Left cardiac atrium (tissue), 4 donors: ENCODE data around the gene TUBA4B. TPM values are rescaled to one million over a fixed set of nuclear protein-coding genes. Genes with fewer than 3 reads are reported as not detected.

ENCODE experiments used
- ATAC-seq, 2 donors: fragments of 200-7000 bp; cut with Tn5 transposase; one replicate each; pipeline ENCODE4 v1.9.1; 2020; ENCODE audit warnings: mild to moderate bottlenecking in 2 of 2, moderate library complexity in 2 of 2
- DNase-seq: peaks from one replicate; pipeline ENCODE4 v3.0.0-alpha.2; 2020
- intact Hi-C, 2 donors: fragments of 100-400 bp; cut with DNase I; formaldehyde crosslinking; loops; one replicate each; pipeline versions ENCODE4 v1.14.1 to v1.15.1; 2022 to 2023
- total RNA-seq, 2 donors: library from RNA; stranded (reverse); fragmentation: NEBNext Ultra II Directional; extraction: Animal tissue kit (Norgen Biotek cat#: 25700); gene quantifications; one replicate each; pipeline ENCODE4 v1.2.1, GENCODE V29; 2021
- donor health status: DM: no; HTN: yes; CAD: no.
- donor health status: DM: no; HTN: yes; CAD: no; lungs with severe emphysema.
- donor health status: DM: yes; HTN: yes; CAD: no.
- donor health status: Dilated cardiomyopathy.

The TUBA4B gene
- total RNA-seq, 2 donors from 2014 or later = not detected

DNA sequence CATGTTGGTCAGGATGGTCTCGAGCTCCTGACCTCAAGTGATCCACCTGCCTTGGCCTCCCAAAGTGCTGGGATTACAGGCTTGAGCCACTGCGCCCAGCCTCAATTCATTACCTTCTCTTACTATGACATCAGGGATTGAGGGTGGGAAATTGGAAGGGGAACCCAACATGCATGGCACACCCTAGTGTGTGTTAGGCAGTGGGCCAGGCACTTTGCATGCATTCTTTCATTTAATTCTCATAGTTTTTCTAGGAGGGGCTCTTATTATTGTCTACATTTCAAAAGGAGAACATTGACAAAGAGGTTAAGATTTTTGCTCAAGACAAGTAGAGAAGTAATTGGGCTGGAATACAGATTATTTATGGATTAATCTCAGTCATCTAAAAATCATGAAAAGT is 15.3 kb downstream of the TUBA4B start:
- ATAC-seq (no peak), DNase-seq (no peak)
- intact Hi-C loops = no loop called here

DNA sequence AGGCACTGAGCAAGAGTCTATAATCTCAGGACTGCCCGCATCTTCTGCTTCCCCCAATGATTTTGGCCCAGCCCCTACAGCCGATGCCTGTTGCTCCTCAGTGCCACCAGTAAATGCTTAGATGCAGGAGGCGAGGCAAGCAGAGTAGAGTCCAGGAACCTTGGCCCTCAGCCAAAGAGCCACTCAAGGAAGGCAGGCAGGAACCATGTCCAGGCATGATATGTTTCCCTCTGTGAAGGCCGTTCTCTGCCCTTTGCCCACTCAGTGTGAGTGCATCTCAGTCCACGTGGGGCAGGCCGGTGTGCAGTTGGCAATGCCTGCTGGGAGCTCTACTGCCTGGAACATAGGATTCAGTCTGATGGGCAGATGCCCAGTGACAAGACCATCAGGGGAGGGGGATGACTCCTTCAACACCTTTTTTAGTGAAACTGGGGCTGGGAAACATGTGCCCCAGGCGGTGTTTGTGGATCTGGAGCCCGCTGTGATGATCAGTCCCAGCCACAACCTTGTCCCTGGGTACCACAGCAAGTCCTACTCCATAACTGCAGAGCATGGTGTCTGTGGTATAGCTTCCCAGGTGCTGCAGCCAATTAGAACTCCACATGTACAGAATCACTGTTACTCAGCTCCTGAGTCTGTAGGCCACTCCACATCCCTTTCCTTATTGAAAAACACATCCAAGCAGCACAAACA is 16.5 kb downstream of the TUBA4B start:
- peak; percentile 40 to 69 for ATAC-seq
- intact Hi-C loops = no loop called here
- no peak for DNase-seq

DNA sequence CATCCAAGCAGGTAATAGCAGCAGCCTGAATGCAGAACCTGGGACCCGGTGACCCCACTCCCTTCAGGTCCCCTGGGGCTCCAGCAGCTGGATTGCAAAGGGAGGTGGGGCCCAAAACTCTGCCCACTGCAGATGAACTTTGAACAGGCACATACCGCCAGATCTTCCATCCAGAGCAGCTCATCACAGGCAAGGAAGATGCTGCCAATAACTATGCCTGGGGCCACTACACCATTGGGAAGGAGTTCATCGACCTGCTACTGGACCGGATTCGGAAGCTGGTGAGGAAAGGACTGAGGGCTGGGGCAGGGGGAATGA is 17.0 kb downstream of the TUBA4B start:
- no peak for ATAC-seq
- no peak for DNase-seq
- intact Hi-C loops = no loop called here

DNA sequence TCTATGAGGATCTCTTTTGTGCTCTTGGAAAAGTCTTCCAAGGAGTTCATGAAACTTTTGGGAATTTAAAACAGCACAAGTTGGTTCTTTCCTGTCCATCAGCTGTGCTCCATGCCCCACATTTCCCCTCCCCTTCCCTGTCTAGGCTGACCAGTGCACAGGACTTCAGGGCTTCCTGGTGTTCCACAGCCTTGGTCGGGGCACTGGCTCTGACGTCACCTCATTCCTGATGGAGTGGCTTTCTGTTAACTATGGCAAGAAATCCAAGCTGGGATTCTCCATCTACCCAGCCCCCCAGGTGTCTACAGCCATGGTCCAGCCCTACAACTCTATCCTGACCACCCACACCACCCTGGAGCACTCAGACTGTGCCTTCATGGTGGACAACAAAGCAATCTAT is 18.0 kb downstream of the TUBA4B start:
- DNase-seq = no peak
- intact Hi-C loops = no loop called here
- no peak for ATAC-seq

DNA sequence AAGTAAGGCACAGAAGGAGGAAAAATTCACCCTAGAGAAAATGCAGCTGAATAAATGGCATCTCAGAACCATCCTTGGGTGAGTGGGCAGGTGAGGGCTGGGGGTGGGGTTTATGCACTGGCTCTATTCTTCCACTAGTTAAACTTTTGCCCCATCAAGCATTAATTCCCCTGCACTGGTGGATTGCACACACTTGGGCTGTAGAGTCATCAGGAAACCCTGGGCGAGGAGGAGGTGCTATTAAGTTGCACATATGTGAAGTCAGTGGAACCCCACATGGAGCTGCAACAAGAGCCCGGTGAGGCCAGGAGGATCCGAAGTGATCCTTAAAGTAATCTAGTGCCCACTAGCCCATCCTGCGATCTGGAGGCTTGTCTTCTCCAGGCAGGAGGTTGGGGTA is 19.3 kb downstream of the TUBA4B start:
- DNase-seq (no peak), ATAC-seq (no peak)
- intact Hi-C loops = no loop called here

DNA sequence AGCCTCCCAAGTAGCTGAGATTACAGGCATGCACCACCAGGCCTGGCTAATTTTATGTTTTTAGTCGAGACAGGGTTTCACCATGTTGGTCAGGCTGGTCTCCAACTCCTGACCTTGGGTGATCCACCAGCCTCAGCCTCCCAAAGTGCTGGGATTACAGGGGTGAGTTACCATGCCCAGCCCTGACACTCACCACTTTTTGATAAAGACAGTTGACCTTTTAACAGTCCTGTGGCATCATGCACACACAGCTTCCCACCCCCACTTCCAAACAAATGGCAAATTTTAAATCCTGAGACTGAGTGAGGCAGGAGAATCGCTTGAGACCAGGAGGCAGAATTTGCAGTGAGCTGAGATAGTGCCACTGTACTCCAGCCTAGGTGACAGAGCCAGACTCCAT is 20.0 kb downstream of the TUBA4B start:
- ATAC-seq = peak in 1 of 2 donors; percentile 29
- DNase-seq = no peak
- intact Hi-C loops = no loop called here

DNA sequence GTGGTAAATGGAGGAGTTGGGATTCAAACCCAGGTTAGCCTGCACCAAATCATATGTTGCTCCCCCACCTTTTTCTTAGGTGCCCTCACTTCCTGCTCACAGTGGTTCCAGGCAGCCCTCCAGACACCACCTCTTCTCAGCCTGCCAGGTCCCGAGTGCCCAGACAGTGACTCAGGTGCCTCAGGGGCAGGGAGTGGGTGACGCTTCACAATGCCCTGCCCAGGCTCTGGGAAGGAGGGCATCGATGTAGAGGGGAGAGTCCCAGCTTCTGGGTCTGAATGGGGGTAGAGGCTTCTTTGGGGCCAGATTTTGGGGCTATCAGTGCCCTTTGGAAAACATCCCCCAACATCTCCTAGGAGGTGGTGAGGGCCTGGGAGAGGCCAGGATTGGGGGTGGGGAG is 20.9 kb downstream of the TUBA4B start:
- intact Hi-C loops = no loop called here
- DNase-seq = no peak
- ATAC-seq = peak in 1 of 2 donors; percentile 31

DNA sequence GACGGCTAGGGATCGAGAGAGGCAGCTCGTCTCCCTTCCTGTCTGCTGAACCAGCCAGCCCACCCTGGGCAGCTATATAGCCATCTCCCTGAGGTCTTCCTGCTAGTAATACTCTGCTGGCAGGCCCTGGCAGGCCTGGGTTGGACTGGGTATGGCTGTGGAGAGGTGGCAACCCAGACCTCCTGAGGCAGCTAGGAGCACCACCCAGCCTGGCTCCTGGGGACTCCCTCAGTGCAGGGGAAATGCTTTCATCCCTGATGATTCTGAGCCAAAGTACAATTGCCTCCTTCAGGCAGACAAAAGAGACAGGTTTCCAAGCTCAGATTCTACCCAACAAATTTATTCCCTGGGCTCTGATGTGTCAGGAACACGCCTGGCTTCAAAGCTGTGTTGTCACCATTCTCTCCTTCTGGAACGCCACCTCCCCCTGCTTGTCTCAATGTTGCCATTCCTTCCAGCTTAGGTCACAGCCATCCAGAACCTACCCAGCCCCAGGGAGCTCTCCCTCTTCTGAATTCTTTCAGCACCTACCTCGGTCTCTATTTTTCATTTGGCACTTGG is 21.4 kb downstream of the TUBA4B start:
- intact Hi-C loops = no loop called here
- DNase-seq (no peak), ATAC-seq (peak in 1 of 2 donors; percentile 3)

DNA sequence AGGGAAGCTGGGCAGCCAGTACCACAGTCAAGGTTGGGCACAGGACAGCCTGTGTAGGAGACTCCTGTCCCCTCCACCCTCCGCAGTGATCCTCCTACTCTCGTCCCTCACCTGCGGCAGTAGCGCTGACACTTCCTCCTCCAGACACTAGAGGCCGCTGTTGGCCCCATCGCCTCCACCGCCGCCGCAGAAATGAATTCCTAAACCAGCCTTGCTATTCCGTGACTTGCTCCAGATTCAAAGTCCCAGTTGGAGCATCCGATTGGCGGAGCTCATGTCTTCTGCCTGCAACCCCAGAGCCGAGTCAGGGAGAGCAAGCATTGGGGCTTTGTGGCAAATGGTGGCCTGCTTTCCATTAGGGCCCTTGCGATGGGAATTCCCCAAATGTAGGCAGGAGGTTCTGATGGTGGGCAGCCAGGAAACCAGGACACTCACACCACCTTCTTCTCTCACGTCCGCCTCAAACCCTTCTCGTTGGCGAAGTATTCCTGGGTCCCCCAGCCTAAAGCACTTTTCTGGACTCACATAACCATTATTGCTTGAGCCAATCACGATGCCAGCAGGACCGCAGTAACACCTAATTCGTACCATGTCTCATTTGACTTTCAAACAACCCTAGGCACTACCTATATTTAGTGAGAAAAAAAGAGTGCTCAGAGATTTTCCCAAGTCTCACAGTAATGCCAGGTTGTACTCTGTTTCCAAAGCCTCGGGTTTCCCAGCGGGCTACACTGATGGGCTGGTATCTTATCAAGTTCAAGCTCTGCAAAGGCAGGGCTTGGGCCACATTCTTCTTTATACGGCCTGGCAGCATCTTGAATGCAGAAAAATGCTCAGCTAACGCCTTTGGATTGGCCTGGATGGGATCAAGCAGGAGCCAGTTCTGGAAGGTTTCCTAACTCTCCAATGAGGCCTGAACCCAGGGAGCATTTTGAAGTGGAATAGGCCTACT is 24.9 kb downstream of the TUBA4B start:
- ATAC-seq (peak; percentile 6 to 9), DNase-seq (peak; percentile 76)
- intact Hi-C loops = loop anchor here in 1 of 2 donors (2.0 kb wide), 1 partner anchor 17 kb away; no protein-coding TSS in a partner anchor

DNA sequence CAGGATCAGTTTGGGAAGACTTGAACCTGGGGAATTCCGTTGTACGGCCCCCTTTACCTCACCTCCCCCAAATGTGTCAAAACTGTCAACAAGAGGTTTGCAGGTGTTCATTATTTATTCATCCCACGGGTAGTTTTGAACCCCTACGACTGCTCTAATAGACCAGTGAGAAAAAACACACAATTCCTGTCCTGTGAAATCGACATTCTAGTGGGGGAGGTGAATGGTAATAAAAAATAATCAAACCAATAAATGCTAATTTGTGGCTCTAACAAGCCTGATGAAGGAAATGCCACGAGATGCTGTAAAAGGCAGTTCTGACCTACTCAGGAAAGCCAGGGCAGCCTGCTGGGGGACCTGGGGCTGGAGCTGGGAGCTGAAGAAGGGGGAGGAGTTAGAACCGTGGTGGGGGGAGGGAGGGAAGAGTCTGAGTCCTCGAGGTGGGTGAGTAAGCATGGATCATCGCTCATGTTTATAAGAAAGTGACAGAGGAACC is 25.7 kb downstream of the TUBA4B start:
- ATAC-seq = no peak
- no peak for DNase-seq
- intact Hi-C loops = loop anchor here in 1 of 2 donors (2.0 kb wide), 1 partner anchor 16 kb away; no protein-coding TSS in a partner anchor

DNA sequence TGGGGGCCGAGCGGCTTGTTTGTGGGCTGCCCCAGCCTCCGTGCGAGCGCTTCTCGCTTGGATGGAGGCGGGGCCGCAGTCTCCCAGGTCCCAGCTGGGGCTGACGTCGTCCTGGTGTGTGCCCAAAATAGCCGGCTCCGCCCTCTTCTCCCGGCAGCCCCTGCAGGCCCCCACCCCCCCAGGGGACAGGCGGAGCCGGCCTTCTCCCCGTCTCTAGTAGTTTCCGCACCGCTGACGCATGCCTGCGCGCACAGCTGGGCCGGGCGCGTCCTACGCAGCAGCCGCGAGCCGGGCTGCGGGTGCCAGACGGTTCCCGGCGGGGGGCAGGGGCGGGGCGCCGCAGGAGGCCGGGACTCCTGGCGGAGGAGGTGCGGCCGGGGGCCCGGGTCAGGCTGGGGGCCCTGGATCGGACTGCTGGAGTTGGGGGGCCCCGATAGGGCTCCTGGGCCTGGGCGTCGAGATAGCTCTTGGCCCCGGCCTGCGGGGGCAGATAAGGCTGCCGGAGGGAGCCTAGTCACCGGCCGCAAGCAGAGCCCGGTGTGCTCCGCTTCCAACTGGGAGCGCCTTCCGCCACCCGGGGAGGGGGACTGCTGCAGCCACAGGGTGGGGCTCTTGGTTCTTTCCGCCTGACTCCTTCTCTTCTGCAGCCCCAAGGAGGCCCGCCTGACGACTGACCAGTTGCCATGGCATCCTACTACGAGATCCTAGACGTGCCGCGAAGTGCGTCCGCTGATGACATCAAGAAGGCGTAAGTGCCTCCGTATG is 26.3 kb downstream of the TUBA4B start, which contains the start of gene DNAJB2:
DNAJB2 (plus strand) TSS at position 216 of the 765 bp plus-strand sequence; CDS start at position 684, 468 bp downstream.
- intact Hi-C loops = loop anchor here in 1 of 2 donors (2.0 kb wide), 1 partner anchor 15 kb away; no protein-coding TSS in a partner anchor
- ATAC-seq (peak; percentile 95 to 98), DNase-seq (peak; percentile 99)

DNA sequence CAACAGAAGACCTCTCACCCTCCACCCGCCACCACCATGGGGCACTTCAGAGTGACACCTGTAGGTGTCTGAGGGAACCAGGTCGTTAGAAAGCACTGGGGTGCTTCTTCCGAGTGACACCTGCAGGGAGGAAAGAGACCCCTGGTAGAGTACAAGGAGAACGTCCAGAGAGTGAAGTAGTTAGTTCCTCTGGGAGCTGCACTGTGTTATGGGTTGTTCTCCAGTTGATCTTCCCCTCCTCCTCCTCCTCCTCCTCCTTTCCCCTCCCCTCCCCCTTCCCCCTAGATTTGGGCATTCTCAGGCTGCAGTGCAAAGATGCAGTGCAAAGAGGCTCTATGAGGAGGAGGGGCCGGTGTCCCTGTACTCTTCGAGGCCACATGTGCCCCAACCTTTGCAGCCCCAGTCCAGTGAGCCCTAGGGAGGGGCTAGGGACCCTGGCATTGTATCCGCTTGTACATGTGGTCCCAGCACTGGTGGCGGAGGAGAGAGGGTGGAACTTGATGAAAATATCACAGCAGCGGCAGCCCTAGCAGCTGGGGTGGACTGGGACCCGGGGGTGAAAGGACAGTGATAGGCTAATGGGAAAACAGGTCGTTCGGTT is 27.0 kb downstream of the TUBA4B start:
- DNase-seq = no peak
- intact Hi-C loops = loop anchor here in 1 of 2 donors (2.0 kb wide), 1 partner anchor 15 kb away; no protein-coding TSS in a partner anchor
- no peak for ATAC-seq

DNA sequence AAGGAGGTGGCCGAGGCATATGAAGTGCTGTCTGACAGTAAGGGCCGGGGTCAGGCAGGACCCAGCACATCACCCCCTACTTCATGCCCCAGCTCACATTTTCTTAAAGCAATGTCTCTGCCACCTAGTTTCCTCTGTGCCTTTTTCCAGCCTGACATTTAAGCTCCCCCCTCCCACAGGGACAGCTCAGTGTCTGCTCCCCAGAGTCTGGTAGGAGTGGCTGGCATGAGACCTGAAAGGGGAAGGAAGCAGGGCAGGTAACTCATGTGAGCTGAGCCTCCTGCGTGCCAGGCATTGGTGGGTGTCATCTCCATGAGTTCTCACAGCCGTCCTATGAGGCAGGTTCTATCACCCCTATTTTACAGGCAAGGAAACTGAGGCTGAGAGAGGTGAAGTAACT is 27.6 kb downstream of the TUBA4B start:
- ATAC-seq (no peak), DNase-seq (no peak)
- intact Hi-C loops = no loop called here

DNA sequence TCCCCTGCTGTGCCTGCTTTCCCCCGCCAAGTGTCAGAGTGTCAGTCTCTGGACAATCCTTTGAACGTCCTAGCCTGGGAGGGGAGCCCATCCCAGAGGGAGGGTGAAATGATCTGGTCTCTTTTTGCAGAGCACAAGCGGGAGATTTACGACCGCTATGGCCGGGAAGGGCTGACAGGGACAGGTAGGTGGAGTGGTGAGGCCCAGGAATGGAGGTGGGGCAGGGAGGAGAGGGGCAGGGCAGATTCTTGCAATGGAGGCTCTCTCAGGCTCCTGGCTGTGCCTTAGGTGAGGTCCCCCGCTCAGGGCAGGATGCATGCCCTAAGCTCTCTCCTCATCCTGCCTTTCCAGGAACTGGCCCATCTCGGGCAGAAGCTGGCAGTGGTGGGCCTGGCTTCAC is 28.5 kb downstream of the TUBA4B start:
- DNase-seq (no peak), ATAC-seq (no peak)
- intact Hi-C loops = no loop called here

DNA sequence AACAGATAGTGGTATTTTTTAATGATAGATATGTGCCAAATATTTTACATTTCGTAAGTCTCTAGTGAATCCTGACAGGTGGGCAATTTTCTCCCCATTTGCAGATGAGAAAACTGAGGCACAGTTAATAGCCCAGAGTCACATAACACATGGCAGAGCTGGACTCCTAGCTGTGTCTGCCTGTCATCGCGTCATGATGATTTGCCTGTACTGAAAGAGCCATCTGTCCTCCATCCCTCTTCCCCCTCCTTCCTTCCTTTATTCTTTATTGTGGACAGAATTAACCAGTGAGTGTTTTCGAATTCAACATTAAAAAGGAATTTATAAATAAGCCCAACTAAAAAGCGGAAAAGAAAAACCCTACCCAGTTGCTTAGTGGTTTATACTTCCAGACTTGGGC is 29.3 kb downstream of the TUBA4B start:
- ATAC-seq (no peak), DNase-seq (no peak)
- intact Hi-C loops = no loop called here

DNA sequence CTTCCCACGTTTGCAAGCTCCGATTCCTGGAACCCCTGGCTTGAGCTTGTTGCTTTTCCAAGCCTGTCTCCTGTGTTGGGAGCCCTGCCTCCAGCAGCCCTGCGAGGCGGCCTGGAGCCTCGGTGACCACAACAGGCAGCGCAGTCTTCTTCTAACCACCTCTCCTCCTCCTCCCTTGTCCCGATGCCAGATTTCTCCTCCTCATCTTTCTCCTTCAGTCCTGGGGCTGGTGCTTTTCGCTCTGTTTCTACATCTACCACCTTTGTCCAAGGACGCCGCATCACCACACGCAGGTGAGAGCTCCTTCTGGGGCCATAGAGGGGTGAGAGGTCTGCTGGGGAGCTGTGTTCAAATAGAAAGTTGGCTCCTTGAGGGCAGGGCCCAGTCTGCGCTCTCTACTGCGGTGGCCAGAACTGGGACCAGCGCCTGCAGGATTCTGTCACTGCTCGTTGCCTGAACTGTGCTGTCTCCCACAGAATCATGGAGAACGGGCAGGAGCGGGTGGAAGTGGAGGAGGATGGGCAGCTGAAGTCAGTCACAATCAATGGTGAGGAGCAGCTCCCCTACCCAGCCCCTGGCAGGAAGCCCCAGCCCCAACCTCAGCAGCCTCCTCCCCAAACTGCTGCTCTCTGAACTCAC is 30.0 kb downstream of the TUBA4B start:
- DNase-seq (no peak), ATAC-seq (no peak)
- intact Hi-C loops = no loop called here

DNA sequence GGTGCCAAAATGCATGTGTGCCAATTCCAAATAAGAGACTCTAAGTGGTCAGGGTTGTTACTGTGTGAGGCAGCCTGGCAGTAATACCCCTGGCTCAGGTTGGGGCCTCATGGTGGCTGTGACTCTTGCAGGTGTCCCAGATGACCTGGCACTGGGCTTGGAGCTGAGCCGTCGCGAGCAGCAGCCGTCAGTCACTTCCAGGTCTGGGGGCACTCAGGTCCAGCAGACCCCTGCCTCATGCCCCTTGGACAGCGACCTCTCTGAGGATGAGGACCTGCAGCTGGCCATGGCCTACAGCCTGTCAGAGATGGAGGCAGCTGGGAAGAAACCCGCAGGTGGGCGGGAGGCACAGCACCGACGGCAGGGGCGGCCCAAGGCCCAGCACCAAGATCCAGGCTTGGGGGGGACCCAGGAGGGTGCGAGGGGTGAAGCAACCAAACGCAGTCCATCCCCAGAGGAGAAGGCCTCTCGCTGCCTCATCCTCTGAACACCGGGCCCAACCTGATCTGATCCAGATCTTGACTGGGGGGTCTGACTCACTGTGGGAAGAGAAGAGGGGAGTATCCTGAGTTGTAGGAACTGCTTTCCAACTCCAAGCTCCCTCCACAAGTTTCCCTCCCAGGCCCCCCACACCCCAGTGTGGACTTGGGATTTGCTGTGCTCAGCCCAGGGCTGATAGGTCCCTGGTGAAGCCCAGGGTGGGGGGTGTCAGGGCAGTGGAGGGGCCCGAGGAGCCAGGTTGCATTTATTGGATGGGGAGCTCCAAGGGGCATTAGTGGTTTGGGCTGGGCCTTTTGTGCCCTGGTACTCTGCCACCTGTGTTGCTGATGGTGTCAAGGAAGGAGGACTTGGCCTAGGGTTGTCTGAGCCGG is 31.7 kb downstream of the TUBA4B start:
- no peak for ATAC-seq
- no peak for DNase-seq
- intact Hi-C loops = no loop called here
